NCI-H1048 (cell line): ENCODE measurements around the gene SEMA4D.

Experiments used
- DNase-seq: peaks from one replicate; lab custom pipeline; 2025; lab: John Stamatoyannopoulos, UW

SEMA4D gene

DNA sequence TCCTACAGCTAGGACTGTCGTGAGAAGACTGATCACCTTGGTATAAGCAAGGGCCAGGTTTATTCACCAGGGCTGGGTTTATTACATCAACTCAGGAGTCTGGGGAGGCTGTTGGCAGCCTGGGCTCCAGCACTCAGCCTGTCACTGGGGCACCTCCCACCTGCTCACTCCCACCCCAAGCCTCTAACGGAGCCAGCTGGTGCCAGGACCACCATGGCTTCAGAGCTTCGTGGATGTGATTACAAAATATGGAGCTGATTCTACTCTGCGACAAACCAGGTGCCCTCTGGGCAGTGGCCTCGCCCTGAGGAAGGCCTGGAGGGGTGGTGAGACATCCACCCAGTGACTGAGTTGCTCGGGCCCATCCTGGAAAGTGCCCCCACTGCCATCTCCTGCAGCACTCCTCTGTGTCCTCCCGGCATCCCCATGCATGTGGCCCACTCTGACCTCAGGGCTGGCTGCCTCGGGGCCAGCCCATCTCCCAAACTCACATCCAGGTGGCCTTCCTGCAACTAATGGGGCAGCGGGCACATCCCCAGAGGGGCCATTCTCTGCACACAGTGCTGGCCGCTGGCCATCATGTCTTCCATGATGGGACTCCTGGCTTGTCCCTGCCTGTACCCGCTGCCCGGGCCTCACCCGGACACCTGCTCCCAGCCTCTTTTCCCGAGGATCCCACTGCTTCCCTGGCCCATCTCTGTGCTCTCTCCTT lies 130.0 kb downstream of the SEMA4D start:
- no peak for DNase-seq

DNA sequence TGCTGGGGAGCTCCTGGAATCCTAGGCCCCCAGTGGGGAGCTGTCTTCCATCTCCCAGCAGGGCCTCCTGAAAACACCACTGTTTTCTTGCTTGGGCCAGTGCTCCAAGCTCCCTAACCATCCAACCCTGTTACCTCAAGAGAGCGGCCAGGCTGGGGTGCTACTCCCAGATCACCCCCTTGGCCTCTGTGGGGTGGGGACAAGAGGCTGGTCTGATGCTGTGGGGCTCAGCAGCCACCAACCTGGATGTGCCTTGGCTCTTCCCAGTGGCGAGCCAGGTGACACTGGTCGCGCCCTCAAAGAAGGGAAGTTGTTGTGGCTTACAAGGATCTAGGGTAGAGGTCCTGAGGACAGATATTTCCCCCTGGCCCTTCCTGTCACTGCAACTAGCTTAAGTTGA lies 130.6 kb downstream of the SEMA4D start:
- no peak for DNase-seq

DNA sequence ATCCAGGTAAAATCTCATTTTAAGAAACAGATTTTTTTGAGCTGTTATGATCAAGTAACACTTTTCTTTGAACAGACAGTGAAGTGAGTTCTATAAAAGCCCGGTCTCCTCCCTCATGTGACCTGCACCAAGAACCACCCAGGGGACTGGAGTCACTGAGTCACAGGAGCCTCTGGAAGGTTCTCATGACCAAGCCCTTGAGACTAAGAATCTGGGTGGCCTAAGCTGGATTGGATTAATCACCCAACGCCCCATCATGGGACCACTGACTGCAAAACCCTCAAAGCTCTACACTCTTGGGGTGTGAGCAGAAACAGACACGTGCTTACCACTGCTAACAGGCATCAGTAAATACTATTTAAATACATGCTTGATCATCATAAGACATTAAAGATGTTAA lies 131.2 kb downstream of the SEMA4D start:
- DNase-seq = no peak

DNA sequence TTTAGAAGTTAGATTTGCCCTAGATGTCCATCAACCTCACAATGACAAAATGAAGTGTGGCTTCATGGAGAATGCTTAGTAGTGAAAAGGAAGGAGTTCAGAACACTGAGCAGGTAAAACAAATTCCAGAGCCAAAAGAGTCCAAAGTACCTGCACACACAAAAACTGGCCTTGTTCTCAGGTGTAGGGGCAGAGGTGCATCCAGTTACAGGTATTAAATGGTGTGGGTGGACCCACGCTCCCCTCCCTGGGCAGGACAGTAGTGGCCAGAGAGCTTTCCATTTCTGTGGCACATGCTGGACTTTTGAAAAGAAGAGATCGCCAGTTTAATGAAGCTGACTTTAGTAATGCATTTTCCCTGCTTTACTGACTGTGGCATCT lies 132.4 kb downstream of the SEMA4D start:
- DNase-seq = no peak

DNA sequence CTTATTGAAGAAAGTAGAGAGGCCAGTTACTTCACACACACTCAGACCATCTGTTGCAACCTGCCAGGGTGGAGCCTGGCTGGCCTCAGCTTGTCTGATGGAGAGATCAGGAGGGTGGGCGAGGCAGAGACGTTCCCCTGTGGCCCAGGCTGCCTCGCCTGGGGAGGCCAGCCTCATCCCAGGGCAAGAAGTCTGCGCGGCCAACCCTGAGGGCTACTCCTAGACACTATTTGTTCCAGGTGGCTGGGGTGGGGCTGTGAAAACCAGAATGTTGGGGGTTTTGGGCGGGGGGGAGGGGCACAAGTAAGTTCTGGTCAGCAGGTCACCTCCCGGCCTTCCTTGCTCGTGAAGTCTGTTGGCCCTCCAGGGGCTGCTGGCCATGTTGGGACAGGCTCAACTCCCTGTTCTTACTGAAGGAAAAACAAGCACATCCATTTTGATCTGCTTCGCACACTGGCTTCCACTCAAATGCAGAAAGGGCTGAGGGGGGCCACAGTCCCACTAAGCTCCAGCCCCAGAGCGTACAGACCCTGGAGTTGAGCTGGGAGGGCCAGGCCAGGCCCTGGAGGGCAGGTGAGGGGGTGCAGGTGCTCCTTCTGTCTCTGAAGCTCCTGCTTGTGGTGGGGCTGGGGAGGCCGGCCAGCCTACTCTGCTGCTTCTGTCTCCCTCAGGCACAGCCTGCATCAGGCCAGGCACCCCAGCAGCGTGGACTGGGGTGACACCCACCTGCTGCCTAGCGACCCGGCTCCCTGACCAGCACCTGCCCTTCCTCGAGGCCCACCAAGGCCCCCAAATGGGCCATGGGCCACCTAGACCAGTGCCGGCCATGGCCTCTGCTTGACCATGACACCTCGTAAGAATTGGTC lies 133.0 kb downstream of the SEMA4D start:
- DNase-seq = no peak

DNA sequence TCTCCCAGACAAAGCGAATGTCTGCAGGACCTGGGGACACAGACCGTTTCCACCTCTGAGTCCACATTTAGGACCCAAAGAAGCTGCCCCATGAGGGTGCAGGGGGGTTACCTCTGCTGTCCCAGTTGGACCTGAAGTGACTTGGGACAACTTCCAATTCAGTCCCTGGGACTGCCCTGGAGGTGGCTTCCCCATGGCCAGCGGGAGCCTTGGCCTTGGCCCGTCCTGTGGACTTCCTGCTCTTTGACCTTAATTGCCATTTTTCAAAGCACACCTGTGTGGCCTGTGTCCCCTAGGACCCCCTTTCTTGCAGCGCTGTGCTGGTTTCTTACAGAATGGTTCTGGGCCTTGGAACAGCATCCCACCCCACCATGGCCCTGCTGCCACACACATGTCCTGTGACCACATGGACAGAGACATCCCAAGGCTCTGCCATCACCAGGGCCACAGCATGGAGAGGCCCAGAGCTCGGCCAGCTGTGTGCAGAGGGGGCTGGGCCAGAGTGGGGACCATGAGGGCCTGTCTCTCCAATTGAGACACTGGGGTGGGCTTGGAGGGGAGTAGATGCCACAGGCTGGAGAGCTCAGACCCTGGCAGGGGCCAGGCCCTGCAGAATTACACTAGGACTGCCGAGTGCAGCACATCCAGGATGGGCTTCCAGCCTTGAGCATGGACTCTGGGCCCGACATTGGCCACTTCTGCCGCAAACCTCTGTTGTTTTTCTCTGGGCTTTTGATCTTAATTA lies 133.8 kb downstream of the SEMA4D start:
- DNase-seq = no peak

DNA sequence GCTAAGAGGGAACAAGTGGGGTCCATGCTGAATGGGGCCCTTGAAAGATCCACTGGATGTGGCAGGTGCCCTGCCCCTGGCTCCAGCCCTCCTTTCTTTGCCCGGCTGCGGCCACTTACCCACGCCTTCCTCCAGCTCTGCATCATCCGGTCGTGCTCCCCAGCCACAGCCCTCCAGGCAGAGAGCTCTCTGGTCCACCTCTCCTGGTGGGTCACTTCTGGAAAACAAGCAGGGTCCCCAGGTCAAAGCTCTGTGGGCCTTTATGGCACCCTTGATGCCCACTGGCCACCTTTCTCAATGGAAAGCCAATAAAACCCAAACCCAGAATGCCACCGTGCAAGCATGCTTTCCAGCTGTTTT lies 134.6 kb downstream of the SEMA4D start:
- no peak for DNase-seq

DNA sequence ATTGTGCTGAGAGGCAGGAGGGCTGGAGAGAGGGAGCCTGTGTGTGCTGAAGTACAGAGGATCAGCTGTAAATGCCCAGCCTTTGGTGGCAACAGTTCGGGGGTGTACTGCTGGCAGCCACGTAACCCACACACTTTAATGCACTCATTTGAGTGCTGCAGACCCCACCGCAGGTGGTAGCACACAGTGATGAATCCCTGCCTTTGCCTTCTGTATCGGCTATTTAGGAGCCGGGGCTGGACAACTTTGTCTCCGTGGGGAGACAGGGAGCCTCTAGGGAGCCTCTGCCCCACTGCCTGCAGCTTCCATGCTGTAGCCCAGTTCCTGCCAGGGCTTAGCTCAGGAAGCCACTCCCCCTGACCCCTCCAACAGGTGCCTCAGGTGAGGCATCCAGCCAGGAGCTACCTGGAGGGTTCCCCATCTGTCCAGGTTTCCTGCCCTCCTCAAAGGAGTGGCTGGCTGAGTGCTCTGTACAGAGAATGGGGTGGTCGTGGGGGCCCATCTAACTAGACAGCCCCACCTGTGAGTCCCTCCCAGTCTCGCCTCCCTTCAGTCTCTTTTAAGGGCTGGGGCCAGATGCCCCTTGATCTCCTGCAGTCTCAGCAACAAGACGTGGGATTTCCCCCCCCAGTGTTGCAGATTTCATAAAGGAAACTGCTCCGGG lies 135.1 kb downstream of the SEMA4D start:
- DNase-seq = no peak

DNA sequence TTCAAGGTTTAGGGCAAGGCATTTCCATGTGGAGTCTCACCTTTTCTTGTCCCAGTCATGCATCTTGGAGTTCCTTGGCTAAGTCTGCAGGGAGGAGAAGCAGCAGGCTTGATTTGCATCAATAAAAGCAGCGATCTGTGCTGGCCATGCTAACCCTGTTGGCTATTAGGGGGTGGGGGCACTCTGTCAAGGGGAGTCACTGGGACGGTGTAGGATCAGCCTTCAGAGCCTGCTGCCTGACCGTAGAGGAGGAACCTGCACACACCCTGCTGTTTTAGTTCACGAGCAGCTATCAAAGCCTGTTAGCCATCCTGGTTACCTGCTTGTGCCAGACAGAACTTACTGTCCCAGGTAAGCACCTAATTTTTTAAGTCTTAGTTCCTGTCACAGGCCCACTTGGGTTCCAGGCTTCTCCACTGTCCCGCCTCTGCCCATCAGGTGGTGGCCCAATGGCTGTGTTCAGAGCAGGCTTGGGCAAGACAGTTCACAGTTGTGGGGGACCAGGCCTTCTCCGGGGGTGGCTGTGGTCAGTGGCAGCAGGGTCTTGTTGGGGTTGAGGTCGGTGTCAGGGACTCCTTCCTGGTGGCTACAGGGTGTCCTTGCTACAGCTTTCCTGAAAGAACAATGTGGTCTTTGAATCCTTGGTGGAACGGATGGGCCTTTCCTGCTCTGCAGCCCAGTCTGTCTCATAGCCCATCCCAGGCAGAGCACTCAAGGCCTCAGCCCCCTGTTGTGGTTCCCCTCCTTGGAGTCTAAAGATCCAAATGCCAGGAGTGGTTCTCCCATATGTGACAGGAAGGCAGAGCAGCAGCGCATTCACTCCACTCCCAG lies 135.9 kb downstream of the SEMA4D start:
- no peak for DNase-seq

DNA sequence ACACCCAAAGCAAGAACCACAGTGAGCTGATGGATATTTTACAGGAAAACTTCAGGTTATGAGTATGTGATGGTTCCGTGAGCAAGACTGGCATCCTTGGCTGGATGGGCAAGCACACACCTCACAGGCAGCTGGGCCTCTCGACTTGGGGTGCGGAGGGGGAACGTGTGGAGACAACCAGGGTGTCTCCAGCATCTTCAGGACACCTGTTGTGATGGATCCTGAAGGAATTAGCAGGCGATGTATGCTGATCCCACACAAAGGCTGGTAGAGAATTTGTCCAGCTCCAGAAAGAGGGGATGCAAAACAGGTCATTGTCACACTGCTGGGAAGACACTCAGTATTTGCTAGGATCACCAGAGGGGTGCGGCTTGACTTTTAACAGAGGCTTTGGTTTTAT lies 136.9 kb downstream of the SEMA4D start:
- no peak for DNase-seq

DNA sequence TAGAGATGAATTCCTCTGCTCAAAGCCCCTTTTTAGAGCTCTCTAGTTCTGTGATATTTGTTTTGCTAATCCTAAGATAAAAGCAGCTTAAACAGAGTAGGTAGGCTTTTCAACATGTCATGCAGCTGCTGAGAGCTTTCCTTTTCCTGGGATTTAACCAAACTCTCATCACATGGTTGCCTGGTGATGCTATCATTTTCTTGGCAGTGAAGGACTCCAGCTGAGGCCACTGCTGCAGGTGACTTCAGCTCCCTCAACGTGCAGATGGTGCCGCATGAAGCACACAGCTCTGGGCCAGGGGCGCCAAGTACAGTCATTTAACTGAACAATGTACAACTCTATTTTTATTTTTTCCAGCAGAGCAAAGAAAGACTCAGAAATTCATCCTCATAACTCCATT lies 137.4 kb downstream of the SEMA4D start:
- no peak for DNase-seq

DNA sequence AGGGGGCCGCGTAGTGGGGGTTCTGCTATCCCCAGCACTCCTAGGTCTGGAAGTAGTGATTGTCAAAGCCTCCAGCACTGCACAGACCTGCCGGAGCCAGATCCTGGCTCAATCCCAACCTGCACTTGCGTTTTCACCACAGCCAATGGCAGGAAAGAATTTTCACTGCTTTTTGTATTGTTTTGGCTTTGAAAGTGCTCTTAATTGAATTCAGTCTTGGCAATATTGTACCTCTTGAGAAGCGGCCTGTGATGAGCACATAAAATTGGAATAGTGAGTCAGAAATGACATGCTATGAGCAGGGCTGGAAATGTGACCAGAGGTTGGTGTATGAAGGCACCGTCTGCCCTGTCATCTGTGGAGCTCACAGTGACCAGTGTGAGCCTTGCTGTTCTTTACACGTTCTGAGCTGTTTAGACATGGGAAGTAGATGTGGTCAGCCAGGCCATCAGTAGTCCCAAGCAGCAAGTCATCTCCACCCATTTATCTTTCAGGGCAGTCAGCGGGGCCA lies 138.1 kb downstream of the SEMA4D start:
- no peak for DNase-seq

DNA sequence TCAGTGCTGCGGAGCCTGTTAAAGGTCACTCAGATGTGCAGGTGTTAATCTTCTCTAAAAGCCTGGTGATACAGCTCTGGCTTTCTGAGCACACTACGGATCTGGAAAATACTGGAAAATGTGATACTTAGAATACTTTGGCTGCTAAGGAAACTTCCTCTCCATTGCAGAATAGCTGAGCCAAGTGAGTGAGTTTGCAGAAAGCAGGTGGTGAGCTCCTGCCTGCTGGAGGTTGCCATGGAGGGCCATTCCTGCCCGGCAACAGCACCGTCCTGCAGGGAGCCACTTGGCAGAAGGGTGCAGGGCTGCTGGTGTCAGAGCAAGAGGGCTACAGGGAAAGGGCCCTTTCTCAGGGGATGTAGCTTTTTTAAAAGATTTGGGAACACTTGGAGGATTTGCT lies 138.9 kb downstream of the SEMA4D start:
- DNase-seq = no peak

DNA sequence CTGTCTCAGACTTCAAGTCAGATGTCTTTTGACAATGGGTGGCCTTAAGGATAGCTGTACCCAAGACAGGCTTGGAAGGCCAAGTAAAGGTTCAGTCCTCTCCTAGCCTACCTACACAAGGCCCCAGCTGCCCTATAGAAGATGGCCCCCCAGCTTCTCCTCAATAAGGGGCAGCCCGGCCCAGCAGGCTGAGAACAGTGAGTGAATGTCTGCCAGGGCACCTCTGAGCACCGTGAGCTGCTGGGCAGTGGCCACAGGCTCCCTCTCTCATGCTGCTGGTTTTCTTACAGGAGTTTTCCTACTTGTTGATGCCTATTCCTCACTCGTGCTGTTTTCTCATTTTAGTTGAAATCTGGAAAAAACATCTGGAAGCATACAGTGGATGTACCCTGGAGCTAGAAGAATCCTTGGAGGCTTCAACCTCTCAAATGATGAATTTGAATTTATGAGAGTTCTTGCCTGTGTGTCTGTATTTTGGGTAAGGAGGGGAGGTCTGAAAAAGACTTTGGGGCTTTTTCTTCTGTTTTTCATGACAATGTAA lies 139.5 kb downstream of the SEMA4D start:
- no peak for DNase-seq

DNA sequence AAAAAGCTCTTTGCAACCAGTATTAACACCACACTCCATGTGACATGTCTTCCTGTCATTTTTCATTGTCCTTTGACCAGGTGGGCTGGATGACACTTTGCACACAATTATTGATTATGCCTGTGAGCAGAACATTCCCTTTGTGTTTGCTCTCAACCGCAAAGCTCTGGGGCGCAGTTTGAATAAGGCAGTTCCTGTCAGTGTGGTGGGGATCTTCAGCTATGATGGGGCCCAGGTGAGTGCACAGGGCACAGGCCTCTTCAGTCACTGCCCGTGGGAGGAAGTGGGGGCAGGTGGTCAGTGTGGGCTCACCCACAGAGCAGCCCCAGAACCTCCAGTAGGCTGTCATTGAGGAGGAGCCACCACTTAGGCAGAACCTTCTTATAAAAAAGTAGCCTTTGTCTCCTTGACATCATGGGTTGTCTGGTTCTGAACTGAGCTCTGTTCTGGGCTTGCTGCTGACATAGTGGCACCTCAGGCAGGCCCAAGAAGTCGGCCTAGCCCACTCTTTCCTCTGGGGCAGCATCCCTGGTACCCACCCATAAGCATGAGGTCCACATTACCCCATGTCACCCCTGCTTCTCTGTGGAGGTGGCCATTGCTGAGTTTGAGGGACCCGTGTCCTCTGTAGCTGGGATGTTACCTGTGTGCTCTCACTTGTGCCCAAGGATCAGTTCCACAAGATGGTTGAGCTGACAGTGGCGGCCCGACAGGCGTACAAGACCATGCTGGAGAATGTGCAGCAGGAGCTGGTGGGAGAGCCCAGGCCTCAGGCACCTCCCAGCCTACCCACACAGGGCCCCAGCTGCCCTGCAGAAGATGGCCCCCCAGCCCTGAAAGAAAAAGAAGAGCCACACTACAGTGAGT lies 140.3 kb downstream of the SEMA4D start:
- DNase-seq = no peak

DNA sequence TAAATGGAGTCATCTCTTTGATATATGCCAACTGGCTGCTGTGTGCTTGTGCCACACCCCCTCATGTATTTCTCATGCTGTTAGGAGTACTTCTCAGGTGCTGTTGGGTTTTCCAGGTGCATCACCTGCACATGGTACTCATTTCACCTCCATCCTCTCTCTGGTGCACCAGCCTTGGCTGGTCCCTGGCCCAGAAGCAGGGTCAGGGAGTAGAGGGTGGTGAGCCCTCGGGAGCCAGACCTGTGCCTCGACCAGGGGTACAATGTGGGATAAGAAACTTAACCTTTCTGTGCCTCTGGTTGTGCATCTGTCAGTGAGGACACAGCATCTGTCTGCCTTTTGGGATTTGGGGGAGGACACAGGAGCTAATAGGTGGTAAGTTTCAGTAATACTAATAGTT lies 141.1 kb downstream of the SEMA4D start:
- DNase-seq = no peak

DNA sequence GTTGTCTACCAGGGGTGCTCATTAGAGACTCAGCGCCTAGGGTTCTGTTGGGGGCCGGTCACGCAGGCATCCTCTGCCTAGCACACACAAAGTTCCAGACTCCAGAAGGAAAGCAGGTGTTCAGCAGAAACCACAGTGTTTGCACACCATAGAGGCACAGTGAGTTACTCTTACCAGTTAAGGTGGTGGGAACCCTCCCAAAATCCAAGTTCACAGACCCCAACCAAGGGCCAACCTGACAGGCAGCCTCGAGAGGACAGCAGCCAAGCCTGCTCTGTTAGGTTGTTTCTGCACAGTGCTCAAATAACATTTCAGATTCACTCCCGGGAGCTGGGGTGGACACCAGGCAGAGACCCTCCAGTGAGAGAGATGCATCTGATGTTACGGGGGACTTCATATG lies 143.4 kb downstream of the SEMA4D start:
- DNase-seq = no peak

DNA sequence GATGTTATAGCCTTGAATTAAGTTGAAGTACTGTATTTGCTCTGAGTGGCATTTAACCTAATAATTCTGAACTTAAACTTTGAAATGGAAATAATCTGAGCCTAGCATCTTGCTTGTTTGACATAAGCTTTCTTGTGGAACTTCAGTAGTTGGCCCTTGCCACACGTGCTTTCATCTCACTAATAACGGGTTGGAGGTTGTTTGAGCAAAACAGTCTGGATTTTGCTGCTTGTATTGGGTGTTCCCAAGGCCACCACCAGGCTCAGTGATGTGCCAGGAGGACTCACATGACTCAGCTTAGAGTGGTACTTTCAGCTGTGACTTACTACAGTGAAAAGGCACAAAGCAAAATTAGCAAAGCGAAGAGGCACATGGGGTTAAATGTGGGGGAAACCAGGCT lies 143.9 kb downstream of the SEMA4D start:
- no peak for DNase-seq

DNA sequence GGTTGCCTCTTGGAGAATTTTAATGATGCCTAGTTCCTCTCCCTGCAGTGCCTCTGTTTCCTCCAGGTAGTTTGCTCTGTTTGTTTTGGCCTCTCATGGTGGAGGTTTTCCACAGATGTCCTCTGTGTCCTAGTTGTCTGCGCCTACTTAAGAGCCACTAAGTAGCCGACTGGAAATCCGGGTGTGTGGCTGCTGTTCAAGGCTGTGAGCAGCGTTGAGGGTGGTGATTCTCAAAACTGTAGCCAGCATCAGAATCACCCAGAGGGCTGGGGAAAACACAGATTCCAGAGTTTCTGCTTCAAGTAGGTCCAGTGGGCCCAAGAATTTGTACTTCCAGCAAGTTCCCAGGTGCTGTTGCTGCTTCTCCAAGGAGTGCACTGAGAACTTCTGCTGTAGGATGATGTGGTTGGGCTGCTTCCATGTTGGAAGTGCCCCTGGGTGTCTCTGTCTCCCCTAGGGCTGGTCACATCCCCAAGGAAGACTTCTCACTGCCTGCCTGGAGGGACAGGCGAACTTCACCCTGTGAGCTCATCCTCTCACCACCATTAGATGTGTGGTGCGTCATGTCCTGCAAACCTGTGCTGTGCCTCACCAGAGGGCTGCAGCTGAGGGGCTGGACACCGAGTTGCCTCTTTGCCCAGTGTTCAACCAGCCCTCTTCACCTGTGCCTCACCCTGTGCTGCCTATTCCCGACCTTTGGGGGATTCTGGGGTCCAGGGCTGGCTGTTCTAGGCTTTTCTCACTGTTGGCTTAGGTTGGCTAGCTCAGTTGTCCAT lies 144.9 kb downstream of the SEMA4D start:
- DNase-seq = no peak
